Heart left ventricle (tissue), 16 donors: ENCODE results near the gene GJA4. TPM values are rescaled to one million over a fixed set of nuclear protein-coding genes. Genes with fewer than 3 reads are reported as not detected.

Experiments
- ATAC-seq, 4 donors: fragments of 200-7000 bp; cut with Tn5 transposase; one replicate each; pipeline ENCODE4 v1.9.1; 2020 to 2022; ENCODE audit warnings: moderate library complexity in 4 of 4, mild to moderate bottlenecking in 3 of 4, moderate number of reproducible peaks in 1 of 4
- DNase-seq, 5 donors: peaks; one replicate each; pipeline ENCODE4 v3.0.0-alpha.2; 2020
- H3K27ac ChIP-seq, 12 donors: fragments of 200-600 bp; sonication (generic) in 4 of 12; one replicate each; pipeline versions ENCODE4 v1.5.0 to v1.8.0; 2016 to 2022; ENCODE audit warnings: mild to moderate bottlenecking in 2 of 12
- H3K27me3 ChIP-seq, 9 donors: fragments of 200-600 bp; sonication (generic) in 2 of 9; one replicate each; pipeline versions ENCODE4 v1.5.1 to v1.8.0; 2016 to 2022; ENCODE audit warnings: mild to moderate bottlenecking in 3 of 9
- H3K36me3 ChIP-seq, 9 donors: fragments of 200-600 bp; sonication (generic) in 2 of 9; one replicate each; pipeline versions ENCODE4 v1.5.0 to v1.8.0; 2018 to 2022; ENCODE audit warnings: mild to moderate bottlenecking in 2 of 9
- H3K4me1 ChIP-seq, 12 donors: fragments of 200-600 bp; sonication (generic) in 4 of 12; one replicate each; pipeline versions ENCODE4 v1.5.0 to v1.8.0; 2016 to 2022; ENCODE audit warnings: mild to moderate bottlenecking in 3 of 12
- H3K4me3 ChIP-seq, 12 donors: fragments of 200-600 bp; sonication (generic) in 4 of 12; one replicate each; pipeline versions ENCODE4 v1.5.0 to v1.8.0; 2017 to 2022; ENCODE audit warnings: mild to moderate bottlenecking in 9 of 12, moderate library complexity in 4 of 12
- H3K9me3 ChIP-seq, 12 donors: fragments of 200-600 bp; sonication (generic) in 4 of 12; one replicate each; pipeline versions ENCODE4 v1.5.0 to v1.8.0; 2016 to 2022; ENCODE audit warnings: mild to moderate bottlenecking in 1 of 12
- POLR2A ChIP-seq, 2 donors: fragments of 450-650 bp; IDR thresholded peaks; one replicate each; pipeline ENCODE4 v1.6.1; 2017; ENCODE audit warnings: antibody characterized with exemption in 2 of 2, mild to moderate bottlenecking in 2 of 2, moderate library complexity in 2 of 2
- WGBS, 4 donors: extraction: QIAGEN DNeasy Blood & Tissue Kit in 2 of 4; methylation state at CpG; one replicate each; pipeline versions ENCODE4 v1.1.5 to v1.1.7; 2013 to 2018; 5-methylcytosine and 5-hydroxymethylcytosine counted together
- intact Hi-C, 10 donors: fragments of 100-400 bp; cut with DNase I; formaldehyde crosslinking; loops; one replicate each; pipeline versions ENCODE4 v1.11.1 to v1.14.2; 2022
- polyA plus RNA-seq, 2 donors: library from polyadenylated mRNA; stranded (reverse); fragments of 200-250 nt; gene quantifications; one replicate each; pipeline ENCODE4 v1.2.3, GENCODE V29; 2013
- total RNA-seq, 9 donors: library from RNA; depleted of rRNA in 2 of 9; stranded (reverse); fragments of >200 nt in 2 of 9; fragmentation: NEBNext Ultra II Directional in 3 of 9; extraction: Animal tissue kit (Norgen Biotek cat#: 25700) in 3 of 9; gene quantifications; one replicate each; pipeline versions ENCODE4 v1.1.0 to v1.2.4, GENCODE V29; 2016 to 2023
- TF ChIP-seq, protein P1 (sequence below), 12 donors: fragments of 200-600 bp; sonication (generic) in 4 of 12; IDR thresholded peaks; one replicate each; pipeline versions ENCODE4 v1.5.0 to v1.8.0; 2018 to 2022; ENCODE audit warnings: antibody characterized with exemption in 12 of 12, mild to moderate bottlenecking in 5 of 12
- donor health status: ischemic (EF 13 %, LVEDD 7.1; RV severe dilation, severe dysfunction).
- donor health status: healthy with polysubstance abuse.
- donor health status: DM: no; HTN: yes; CAD: no.
- donor health status: DM: no; HTN: no; CAD: no.
- donor health status: ischemic (EF 25% LVEDD 6.9; RV normal size, moderate dysfunction).
- donor health status: ischemic (EF 25% LVEDD 5.7; RV mildly dilated, moderate dysfunction).
- donor health status: healthy.
- donor health status: DM: yes; HTN: yes; CAD: no.
- donor health status: ischemic (EF 35%, LVEDD 5.7; RV mildly dilated, moderate dysfunction).
- donor health status: nonischemic (EF 11% LVEDD 7.7; RV severe dilation, severe dysfunction).
- donor health status: DM: yes; HTN: yes; CAD: no.
- donor health status: PGD.
- donor health status: ischemic (EF 29% LVEDD 5.4; RV normal size, mild dysfunction).
- donor health status: nonischemic (EF 23%, LVEDD 6.1; RV moderate dilation, normal function).

Gene GJA4
- total and polyA plus RNA-seq, 11 donors = 14.2 to 78.0 (median 23.0) TPM

DNA sequence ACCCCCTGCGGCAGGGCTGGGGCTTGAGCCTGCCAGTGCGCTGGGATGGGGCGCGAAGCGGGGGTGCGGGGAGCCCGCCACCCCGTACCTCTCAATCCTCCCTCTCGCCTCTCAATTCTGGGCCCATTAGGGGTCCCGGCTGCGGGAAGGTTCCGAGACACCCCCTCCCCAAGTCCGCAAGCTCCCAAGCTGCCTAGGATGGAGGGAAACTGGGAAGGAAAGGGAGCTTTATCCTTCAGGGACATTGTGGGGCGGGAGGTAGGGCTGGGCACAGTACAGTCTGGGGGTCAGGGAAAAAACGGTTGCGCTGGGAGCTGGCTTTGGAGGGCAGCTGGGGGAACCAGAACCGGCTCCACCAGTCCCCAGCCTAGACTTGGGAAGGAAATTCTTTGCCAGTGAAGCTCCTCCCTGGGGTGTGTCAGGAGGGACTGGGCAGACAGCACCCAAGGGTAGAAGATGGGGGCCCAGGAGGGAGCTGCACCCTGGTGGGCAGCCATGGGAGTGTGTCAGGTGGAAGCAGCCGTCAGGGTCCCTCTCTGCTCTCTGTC is 10.9 kb upstream of the GJA4 start:
- no peaks in the 10 kb centered on the region for H3K9me3 ChIP-seq
- H3K4me1 ChIP-seq = peaks cover 0 to 17% (median 11%) of the 10 kb centered on the region in 12 donors
- H3K27me3 ChIP-seq = peaks cover 16 to 60% (median 34%) of the 10 kb centered on the region in 9 donors
- intact Hi-C loops = no loop called here
- TF ChIP-seq POLR2A (IDR thresholded peaks at IDR 0.05) = no peak
- TF ChIP-seq, protein P1, sequence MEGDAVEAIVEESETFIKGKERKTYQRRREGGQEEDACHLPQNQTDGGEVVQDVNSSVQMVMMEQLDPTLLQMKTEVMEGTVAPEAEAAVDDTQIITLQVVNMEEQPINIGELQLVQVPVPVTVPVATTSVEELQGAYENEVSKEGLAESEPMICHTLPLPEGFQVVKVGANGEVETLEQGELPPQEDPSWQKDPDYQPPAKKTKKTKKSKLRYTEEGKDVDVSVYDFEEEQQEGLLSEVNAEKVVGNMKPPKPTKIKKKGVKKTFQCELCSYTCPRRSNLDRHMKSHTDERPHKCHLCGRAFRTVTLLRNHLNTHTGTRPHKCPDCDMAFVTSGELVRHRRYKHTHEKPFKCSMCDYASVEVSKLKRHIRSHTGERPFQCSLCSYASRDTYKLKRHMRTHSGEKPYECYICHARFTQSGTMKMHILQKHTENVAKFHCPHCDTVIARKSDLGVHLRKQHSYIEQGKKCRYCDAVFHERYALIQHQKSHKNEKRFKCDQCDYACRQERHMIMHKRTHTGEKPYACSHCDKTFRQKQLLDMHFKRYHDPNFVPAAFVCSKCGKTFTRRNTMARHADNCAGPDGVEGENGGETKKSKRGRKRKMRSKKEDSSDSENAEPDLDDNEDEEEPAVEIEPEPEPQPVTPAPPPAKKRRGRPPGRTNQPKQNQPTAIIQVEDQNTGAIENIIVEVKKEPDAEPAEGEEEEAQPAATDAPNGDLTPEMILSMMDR (IDR thresholded peaks at IDR 0.05) = no peak
- WGBS, 4 donors = 2 to 10% (median 7%) methylated on average over 6 to 18 of the region's 18 CpGs
- H3K27ac ChIP-seq = no peak overlapping the region
- DNase-seq = no peak
- no peak for ATAC-seq
- peak overlapping the region in 5 of 12 donors; percentile 16 to 38 (median 24) for H3K4me3 ChIP-seq
- no peaks in the 10 kb centered on the region for H3K36me3 ChIP-seq

GRCh38 chr1:34784751-34785221 is 8.0 kb upstream of the GJA4 start:
- Histone ChIP-seq H3K4me1 (peaks cover 0 to 34% (median 12%) of the 10 kb centered on the region in 12 donors), H3K27ac (no peak overlapping the region), H3K27me3 (peaks cover 14 to 41% (median 27%) of the 10 kb centered on the region in 9 donors), H3K36me3 (no peaks in the 10 kb centered on the region), H3K4me3 (no peak overlapping the region), H3K9me3 (no peaks in the 10 kb centered on the region)
- ATAC-seq (no peak), DNase-seq (no peak)
- no peak for TF ChIP-seq POLR2A (IDR thresholded peaks at IDR 0.05)
- TF ChIP-seq, protein P1 (IDR thresholded peaks at IDR 0.05) = no peak
- 90 to 92% (median 92%) methylated on average over 16 to 28 of the region's 28 CpGs for WGBS, 4 donors
- intact Hi-C loops = loop anchor here in 4 of 10 donors (5.0 kb wide), 2 partner anchors 83 to 198 kb away; no protein-coding TSS in a partner anchor

DNA sequence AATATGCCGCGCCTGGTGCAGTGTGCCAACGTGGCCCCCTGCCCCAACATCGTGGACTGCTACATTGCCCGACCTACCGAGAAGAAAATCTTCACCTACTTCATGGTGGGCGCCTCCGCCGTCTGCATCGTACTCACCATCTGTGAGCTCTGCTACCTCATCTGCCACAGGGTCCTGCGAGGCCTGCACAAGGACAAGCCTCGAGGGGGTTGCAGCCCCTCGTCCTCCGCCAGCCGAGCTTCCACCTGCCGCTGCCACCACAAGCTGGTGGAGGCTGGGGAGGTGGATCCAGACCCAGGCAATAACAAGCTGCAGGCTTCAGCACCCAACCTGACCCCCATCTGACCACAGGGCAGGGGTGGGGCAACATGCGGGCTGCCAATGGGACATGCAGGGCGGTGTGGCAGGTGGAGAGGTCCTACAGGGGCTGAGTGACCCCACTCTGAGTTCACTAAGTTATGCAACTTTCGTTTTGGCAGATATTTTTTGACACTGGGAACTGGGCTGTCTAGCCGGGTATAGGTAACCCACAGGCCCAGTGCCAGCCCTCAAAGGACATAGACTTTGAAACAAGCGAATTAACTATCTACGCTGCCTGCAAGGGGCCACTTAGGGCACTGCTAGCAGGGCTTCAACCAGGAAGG is 7.4 kb upstream of the GJA4 start:
- intact Hi-C loops = loop anchor here in 4 of 10 donors (5.0 kb wide), 2 partner anchors 82 to 197 kb away; no protein-coding TSS in a partner anchor
- 81 to 90% (median 87%) methylated on average over 22 of the region's 22 CpGs for WGBS, 4 donors

More for the DNA sequence above, 7.4 kb upstream of the GJA4 start:
- no peak for ATAC-seq
- Histone ChIP-seq H3K27me3 (peaks cover 14 to 35% (median 23%) of the 10 kb centered on the region in 9 donors), H3K9me3 (no peaks in the 10 kb centered on the region), H3K27ac (no peak overlapping the region), H3K4me1 (peaks cover 0 to 34% (median 12%) of the 10 kb centered on the region in 12 donors), H3K36me3 (no peaks in the 10 kb centered on the region), H3K4me3 (no peak overlapping the region)
- DNase-seq = no peak
- TF ChIP-seq POLR2A (IDR thresholded peaks at IDR 0.05) = no peak
- TF ChIP-seq, protein P1 (IDR thresholded peaks at IDR 0.05) = no peak
